ENCODE data around the gene SRL. TPM values are rescaled to one million over a fixed set of nuclear protein-coding genes. Genes with fewer than 3 reads are reported as not detected.

Gene SRL
- total RNA-seq, 1 experiment from 2014 or later: not detected

- TF ChIP-seq REST (IDR thresholded peaks at IDR 0.05; ENCODE audit: insufficient read depth in 1 of 2, low read depth in 2 of 2, low read length in 1 of 2): no peak
- TF ChIP-seq CTCF (IDR thresholded peaks at IDR 0.05): no peak
- TF ChIP-seq SIN3A (IDR thresholded peaks at IDR 0.05; ENCODE audit: borderline replicate concordance, insufficient read depth, low read depth, low read length): no peak
- no peak for TF ChIP-seq TCF7L2 (IDR thresholded peaks at IDR 0.05; ENCODE audit: low read depth, low read length)
- TF ChIP-seq POLR2AphosphoS5 (IDR thresholded peaks at IDR 0.05; ENCODE audit: low read depth, low read length): no peak
- no peaks in the 10 kb centered on the region for H3K9me3 ChIP-seq (ENCODE audit: control insufficient read depth, insufficient read depth, low read depth, low read length)
- no peak overlapping the region for H3K4me3 ChIP-seq (ENCODE audit: low read depth in 2 of 2, low read length in 2 of 2)
- no TSS peak for BruUV-seq (replicated peaks)
- no peaks in the 10 kb centered on the region for H3K27me3 ChIP-seq (ENCODE audit: control insufficient read depth, insufficient read depth, low read length)
- ChIA-PET CTCF (no interaction called here), POLR2A (no interaction called here)
- no peak overlapping the region for H3K27ac ChIP-seq (ENCODE audit: low read length)
- no peaks in the 10 kb centered on the region for H3K4me1 ChIP-seq (ENCODE audit: control insufficient read depth, insufficient read depth, low read length)
- ATAC-seq: no peak; the same call in 1 of the 2 replicates
- intact Hi-C loops (cut with micrococcal nuclease; ENCODE audit: unreplicated experiment) (no loop called here), in situ Hi-C loops (cut with HindIII; ENCODE audit: low pct_unique_long_range_greater_than_20kb, low sequenced_read_pairs) (no loop called here)
- no peak for DNase-seq (ENCODE audit: low read depth, low spot score)
- H3K36me3 ChIP-seq (ENCODE audit: control insufficient read depth, insufficient read depth, low read length): no peaks in the 10 kb centered on the region
Measured at GRCh38 chr16:4152267-4152666, 89.6 kb downstream of the SRL start.

GRCh38 chr16:4147236-4147635, 94.6 kb downstream of the SRL start:
- intact Hi-C loops (cut with micrococcal nuclease; ENCODE audit: unreplicated experiment): no loop called here
- BruUV-seq (replicated peaks): no TSS peak
- in situ Hi-C loops (cut with HindIII; ENCODE audit: low pct_unique_long_range_greater_than_20kb, low sequenced_read_pairs): no loop called here
- ChIA-PET POLR2A (no interaction called here), CTCF (no interaction called here)
- DNase-seq (ENCODE audit: low read depth, low spot score) (no peak), ATAC-seq (no peak)
- TF ChIP-seq TCF7L2 (IDR thresholded peaks at IDR 0.05; ENCODE audit: low read depth, low read length): no peak
- no peak for TF ChIP-seq REST (IDR thresholded peaks at IDR 0.05; ENCODE audit: insufficient read depth in 1 of 2, low read depth in 2 of 2, low read length in 1 of 2)
- TF ChIP-seq POLR2AphosphoS5 (IDR thresholded peaks at IDR 0.05; ENCODE audit: low read depth, low read length): no peak
- TF ChIP-seq CTCF (IDR thresholded peaks at IDR 0.05): no peak
- TF ChIP-seq SIN3A (IDR thresholded peaks at IDR 0.05; ENCODE audit: borderline replicate concordance, insufficient read depth, low read depth, low read length): no peak
- Histone ChIP-seq H3K4me1 (ENCODE audit: control insufficient read depth, insufficient read depth, low read length) (no peaks in the 10 kb centered on the region), H3K9me3 (ENCODE audit: control insufficient read depth, insufficient read depth, low read depth, low read length) (no peaks in the 10 kb centered on the region), H3K36me3 (ENCODE audit: control insufficient read depth, insufficient read depth, low read length) (no peaks in the 10 kb centered on the region), H3K4me3 (ENCODE audit: low read depth in 2 of 2, low read length in 2 of 2) (no peak overlapping the region), H3K27ac (ENCODE audit: low read length) (no peak overlapping the region), H3K27me3 (ENCODE audit: control insufficient read depth, insufficient read depth, low read length) (no peaks in the 10 kb centered on the region)
